K562 (cell line): ENCODE data around the gene UNC45A. TPM values are rescaled to one million over a fixed set of nuclear protein-coding genes. Genes with fewer than 3 reads are reported as not detected.

Source experiments
- ESRRA ChIP-seq: fragments of 450-650 bp; IDR thresholded peaks from 2 replicates; pipeline ENCODE4 v1.6.1; 2014; ENCODE audit warnings: low read depth, mild to moderate bottlenecking, moderate library complexity, borderline replicate concordance
- GATA2 ChIP-seq: sonication (generic); formaldehyde crosslinking; IDR thresholded peaks from 2 replicates; pipeline ENCODE4 v1.4.0; 2020; ENCODE audit warnings: mild to moderate bottlenecking, missing genetic modification reagents
- HCFC1 ChIP-seq: IDR thresholded peaks from 2 replicates; pipeline ENCODE4 v1.6.1; 2012; ENCODE audit warnings: low read depth, low read length, improper control_type of control experiment
- NFIC ChIP-seq: fragments of 450-650 bp; IDR thresholded peaks from 2 replicates; pipeline ENCODE4 v1.6.1; 2017; ENCODE audit warnings: mild to moderate bottlenecking, inconsistent platforms
- SP2 ChIP-seq: IDR thresholded peaks from 2 replicates; pipeline ENCODE4 v1.6.1; 2011; ENCODE audit warnings: mild to moderate bottlenecking, low read depth, low read length, moderate library complexity; ENCODE audit not compliant: poor library complexity, severe bottlenecking; ENCODE audit errors: extremely low read depth
- U2AF1 ChIP-seq: fragments of 200-400 bp; formaldehyde crosslinking; optimal IDR thresholded peaks from 2 replicates; pipeline ENCODE3; 2017; ENCODE audit warnings: mild to moderate bottlenecking, low read depth, low read length, moderate library complexity
- YY1 ChIP-seq, 3 experiments: IDR thresholded peaks; 2 replicates each; pipeline ENCODE4 v1.6.1; 2011; ENCODE audit warnings: low read length in 2 of 3, mild to moderate bottlenecking in 2 of 3, moderate library complexity in 2 of 3, borderline replicate concordance in 1 of 3, control low read depth in 1 of 3, low read depth in 1 of 3; ENCODE audit not compliant: insufficient read depth in 3 of 3, insufficient replicate concordance in 2 of 3, control insufficient read depth in 1 of 3, insufficient read length in 1 of 3; ENCODE audit errors: extremely low read depth in 1 of 3
- polyA plus RNA-seq, 8 experiments: library from polyadenylated mRNA; depleted of rRNA in 4 of 8; stranded (reverse) in 5 of 8; unstranded in 3 of 8; fragments of >200 nt; fragmentation: Nextera tagmentation in 2 of 8; fragmentation: Illumina TruSeq in 1 of 8; extraction: Ambion mirVana in 2 of 8; extraction: Trizol in 1 of 8; gene quantifications; 2 replicates each; pipeline versions ENCODE4 v1.2.1 to v1.2.3, GENCODE V29; 2011 to 2014; ENCODE audit warnings: inconsistent platforms in 1 of 8, missing spikeins in 1 of 8
- total RNA-seq, 7 experiments: library from RNA; depleted of rRNA in 6 of 7; stranded (reverse); fragments of >200 nt in 6 of 7; fragmentation: Illumina TruSeq in 2 of 7; extraction: Trizol in 2 of 7; gene quantifications; 2 replicates each; pipeline versions ENCODE4 v1.2.1 to v1.2.3, GENCODE V29; 2011 to 2021; ENCODE audit warnings: low replicate concordance in 1 of 7
- TF ChIP-seq, protein P1 (sequence below), 2 experiments: IDR thresholded peaks; 2 replicates each; pipeline ENCODE4 v1.6.1; 2012; ENCODE audit warnings: improper control_type of control experiment in 2 of 2, low read depth in 2 of 2, low read length in 2 of 2, borderline replicate concordance in 1 of 2
- TF ChIP-seq, protein P2 (sequence below): fragments of 250-450 bp; sonication (Bioruptor Pico); IDR thresholded peaks from 2 replicates; pipeline ENCODE4 v1.5.1; 2021; ENCODE audit warnings: mild to moderate bottlenecking
- TF ChIP-seq, protein P3 (sequence below): IDR thresholded peaks from 2 replicates; pipeline ENCODE4 v1.6.1; 2011; ENCODE audit warnings: borderline replicate concordance, low read depth, mild to moderate bottlenecking, moderate library complexity, low read length; ENCODE audit not compliant: insufficient read depth, poor library complexity, severe bottlenecking
- TF ChIP-seq, protein P4 (sequence below): fragments of 450-650 bp; IDR thresholded peaks from 2 replicates; pipeline ENCODE4 v1.6.1; 2018; ENCODE audit not compliant: partially characterized antibody

Gene UNC45A
- total and polyA plus RNA-seq, 9 of the 15 experiments (the other 6 are each of a cell fraction or from before 2014, with no cell fraction given): 22.4 to 79.3 (median 43.7) TPM

DNA sequence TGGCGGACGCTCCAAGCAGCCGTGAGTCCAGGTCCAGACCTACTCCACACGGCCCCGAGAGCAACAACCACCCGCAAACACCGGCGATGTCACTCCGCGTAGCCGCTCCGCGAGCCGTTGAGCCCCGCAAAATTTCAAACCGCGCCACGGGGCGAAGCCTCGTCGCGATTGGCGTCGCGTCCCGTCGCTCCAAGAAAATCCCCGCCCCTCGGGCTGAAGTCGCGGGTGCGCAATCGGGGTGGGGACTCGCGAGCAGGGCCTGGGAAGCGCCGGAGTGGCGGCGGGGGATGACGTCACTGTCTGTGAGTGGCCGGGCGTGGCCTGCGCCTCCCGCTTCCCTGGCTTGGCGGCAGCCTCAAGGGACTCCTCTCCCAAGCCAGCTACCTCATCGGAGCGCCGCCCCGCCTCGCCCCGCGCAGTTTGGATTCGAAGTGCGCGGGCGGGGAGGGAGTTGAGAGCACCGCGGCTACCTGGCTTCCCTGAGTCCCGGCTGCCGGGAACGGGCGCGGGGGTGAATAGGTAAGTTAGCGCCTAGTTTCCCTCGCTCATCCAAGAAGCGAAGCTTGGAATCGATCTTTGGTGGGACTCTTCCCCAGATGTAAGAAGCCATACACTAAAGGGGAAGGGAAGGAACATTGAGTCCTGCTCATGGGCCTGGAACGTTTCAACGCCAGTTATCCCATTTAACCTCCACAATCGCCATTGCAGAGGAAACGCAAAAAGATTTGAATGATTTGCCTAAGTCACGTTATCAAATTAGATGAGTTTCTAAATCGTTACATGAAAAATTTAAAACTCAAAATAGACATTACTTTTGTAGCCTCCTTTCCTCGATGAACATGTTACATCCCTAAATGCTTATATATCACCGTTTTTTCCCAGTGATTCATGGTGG lies 59.6 kb downstream of the UNC45A start, which contains the start of gene PRC1 (continued):
- TF ChIP-seq, protein P1, sequence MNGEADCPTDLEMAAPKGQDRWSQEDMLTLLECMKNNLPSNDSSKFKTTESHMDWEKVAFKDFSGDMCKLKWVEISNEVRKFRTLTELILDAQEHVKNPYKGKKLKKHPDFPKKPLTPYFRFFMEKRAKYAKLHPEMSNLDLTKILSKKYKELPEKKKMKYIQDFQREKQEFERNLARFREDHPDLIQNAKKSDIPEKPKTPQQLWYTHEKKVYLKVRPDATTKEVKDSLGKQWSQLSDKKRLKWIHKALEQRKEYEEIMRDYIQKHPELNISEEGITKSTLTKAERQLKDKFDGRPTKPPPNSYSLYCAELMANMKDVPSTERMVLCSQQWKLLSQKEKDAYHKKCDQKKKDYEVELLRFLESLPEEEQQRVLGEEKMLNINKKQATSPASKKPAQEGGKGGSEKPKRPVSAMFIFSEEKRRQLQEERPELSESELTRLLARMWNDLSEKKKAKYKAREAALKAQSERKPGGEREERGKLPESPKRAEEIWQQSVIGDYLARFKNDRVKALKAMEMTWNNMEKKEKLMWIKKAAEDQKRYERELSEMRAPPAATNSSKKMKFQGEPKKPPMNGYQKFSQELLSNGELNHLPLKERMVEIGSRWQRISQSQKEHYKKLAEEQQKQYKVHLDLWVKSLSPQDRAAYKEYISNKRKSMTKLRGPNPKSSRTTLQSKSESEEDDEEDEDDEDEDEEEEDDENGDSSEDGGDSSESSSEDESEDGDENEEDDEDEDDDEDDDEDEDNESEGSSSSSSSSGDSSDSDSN (IDR thresholded peaks at IDR 0.05; ENCODE audit: borderline replicate concordance in 1 of 2, low read depth in 2 of 2, low read length in 2 of 2): peak in 1 of 2 experiments; percentile 92; a peak in 2 of 4 replicates
- TF ChIP-seq SP2 (peak; percentile 66), HCFC1 (peak; percentile 74), YY1 (IDR thresholded peaks at IDR 0.05; ENCODE audit: borderline replicate concordance in 1 of 3, control insufficient read depth in 1 of 3, extremely low read depth in 1 of 3, insufficient read depth in 3 of 3, insufficient read length in 1 of 3, insufficient replicate concordance in 2 of 3, low read depth in 1 of 3, low read length in 2 of 3) (peak in 2 of 3 experiments; percentile 57 to 68), ESRRA (peak; percentile 66), NFIC (no peak; the same call in 1 of the 2 replicates), GATA2 (CRISPR knock-in tag) (no peak; the same call in 1 of the 2 replicates), U2AF1 (no peak)
- TF ChIP-seq, protein P2, sequence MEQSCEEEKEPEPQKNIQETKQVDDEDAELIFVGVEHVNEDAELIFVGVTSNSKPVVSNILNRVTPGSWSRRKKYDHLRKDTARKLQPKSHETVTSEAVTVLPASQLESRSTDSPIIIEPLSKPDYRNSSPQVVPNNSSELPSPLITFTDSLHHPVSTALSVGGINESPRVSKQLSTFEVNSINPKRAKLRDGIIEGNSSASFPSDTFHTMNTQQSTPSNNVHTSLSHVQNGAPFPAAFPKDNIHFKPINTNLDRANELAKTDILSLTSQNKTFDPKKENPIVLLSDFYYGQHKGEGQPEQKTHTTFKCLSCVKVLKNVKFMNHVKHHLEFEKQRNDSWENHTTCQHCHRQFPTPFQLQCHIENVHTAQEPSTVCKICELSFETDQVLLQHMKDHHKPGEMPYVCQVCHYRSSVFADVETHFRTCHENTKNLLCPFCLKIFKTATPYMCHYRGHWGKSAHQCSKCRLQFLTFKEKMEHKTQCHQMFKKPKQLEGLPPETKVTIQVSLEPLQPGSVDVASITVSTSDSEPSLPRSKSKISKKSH (CRISPR knock-in tag): no peak
- TF ChIP-seq, protein P3, sequence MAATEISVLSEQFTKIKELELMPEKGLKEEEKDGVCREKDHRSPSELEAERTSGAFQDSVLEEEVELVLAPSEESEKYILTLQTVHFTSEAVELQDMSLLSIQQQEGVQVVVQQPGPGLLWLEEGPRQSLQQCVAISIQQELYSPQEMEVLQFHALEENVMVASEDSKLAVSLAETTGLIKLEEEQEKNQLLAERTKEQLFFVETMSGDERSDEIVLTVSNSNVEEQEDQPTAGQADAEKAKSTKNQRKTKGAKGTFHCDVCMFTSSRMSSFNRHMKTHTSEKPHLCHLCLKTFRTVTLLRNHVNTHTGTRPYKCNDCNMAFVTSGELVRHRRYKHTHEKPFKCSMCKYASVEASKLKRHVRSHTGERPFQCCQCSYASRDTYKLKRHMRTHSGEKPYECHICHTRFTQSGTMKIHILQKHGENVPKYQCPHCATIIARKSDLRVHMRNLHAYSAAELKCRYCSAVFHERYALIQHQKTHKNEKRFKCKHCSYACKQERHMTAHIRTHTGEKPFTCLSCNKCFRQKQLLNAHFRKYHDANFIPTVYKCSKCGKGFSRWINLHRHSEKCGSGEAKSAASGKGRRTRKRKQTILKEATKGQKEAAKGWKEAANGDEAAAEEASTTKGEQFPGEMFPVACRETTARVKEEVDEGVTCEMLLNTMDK: no peak
- TF ChIP-seq, protein P4, sequence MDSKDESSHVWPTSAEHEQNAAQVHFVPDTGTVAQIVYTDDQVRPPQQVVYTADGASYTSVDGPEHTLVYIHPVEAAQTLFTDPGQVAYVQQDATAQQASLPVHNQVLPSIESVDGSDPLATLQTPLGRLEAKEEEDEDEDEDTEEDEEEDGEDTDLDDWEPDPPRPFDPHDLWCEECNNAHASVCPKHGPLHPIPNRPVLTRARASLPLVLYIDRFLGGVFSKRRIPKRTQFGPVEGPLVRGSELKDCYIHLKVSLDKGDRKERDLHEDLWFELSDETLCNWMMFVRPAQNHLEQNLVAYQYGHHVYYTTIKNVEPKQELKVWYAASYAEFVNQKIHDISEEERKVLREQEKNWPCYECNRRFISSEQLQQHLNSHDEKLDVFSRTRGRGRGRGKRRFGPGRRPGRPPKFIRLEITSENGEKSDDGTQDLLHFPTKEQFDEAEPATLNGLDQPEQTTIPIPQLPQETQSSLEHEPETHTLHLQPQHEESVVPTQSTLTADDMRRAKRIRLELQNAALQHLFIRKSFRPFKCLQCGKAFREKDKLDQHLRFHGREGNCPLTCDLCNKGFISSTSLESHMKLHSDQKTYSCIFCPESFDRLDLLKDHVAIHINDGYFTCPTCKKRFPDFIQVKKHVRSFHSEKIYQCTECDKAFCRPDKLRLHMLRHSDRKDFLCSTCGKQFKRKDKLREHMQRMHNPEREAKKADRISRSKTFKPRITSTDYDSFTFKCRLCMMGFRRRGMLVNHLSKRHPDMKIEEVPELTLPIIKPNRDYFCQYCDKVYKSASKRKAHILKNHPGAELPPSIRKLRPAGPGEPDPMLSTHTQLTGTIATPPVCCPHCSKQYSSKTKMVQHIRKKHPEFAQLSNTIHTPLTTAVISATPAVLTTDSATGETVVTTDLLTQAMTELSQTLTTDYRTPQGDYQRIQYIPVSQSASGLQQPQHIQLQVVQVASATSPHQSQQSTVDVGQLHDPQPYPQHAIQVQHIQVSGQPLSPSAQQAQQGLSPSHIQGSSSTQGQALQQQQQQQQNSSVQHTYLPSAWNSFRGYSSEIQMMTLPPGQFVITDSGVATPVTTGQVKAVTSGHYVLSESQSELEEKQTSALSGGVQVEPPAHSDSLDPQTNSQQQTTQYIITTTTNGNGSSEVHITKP: peak; percentile 18
